GM21528 (cell line): Measurements from ENCODE around the gene ADNP.
"Not testable (repeated sequence)": the region's sequence is repeated elsewhere in the genome, so short reads cannot be mapped to it uniquely, and the experiment has no call there.

Source experiments
- ATAC-seq: cut with Tn5 transposase; IDR thresholded peaks from one replicate; pipeline ENCODE4 v1.9.1; 2021; ENCODE audit warnings: mild to moderate bottlenecking, moderate library complexity; ENCODE audit not compliant: unreplicated experiment, low FRiP score

Gene ADNP

GRCh38 chr20:50931306-50932015 lies at the start of gene ADNP:
Gene ADNP (minus strand): TSS chr20:50931437. CDS start chr20:50903996, 27,441 bp downstream.
- ATAC-seq, result peak; percentile 68

- no peak for ATAC-seq
Observed at GRCh38 chr20:50980071-50980681, 48.9 kb upstream of the ADNP start.

GRCh38 chr20:50978533-50978932 lies 47.3 kb upstream of the ADNP start:
- ATAC-seq, result not testable (repeated sequence)

GRCh38 chr20:50977066-50978021 lies 46.1 kb upstream of the ADNP start:
- no peak for ATAC-seq

- no peak for ATAC-seq
Observed at GRCh38 chr20:50975701-50976330, 44.6 kb upstream of the ADNP start.

GRCh38 chr20:50969912-50970311 lies 38.7 kb upstream of the ADNP start:
- ATAC-seq, result no peak

- no peak for ATAC-seq
Observed at GRCh38 chr20:50969435-50969834, 38.2 kb upstream of the ADNP start.

- ATAC-seq, result no peak
Observed at GRCh38 chr20:50968289-50968688, 37.1 kb upstream of the ADNP start.

- ATAC-seq, result no peak
Observed at GRCh38 chr20:50967586-50967985, 36.3 kb upstream of the ADNP start.

GRCh38 chr20:50959543-50960126 lies 28.4 kb upstream of the ADNP start:
- ATAC-seq, result no peak

GRCh38 chr20:50958615-50959542 lies 27.6 kb upstream of the ADNP start, which contains the start of gene MOCS3:
Gene MOCS3 (plus strand): TSS chr20:50958818. CDS start chr20:50958843, 25 bp downstream.
- ATAC-seq, result peak; percentile 83

- peak; percentile 78 for ATAC-seq
Observed at GRCh38 chr20:50957798-50958614, 26.8 kb upstream of the ADNP start, which contains the start of gene DPM1. Gene DPM1 (minus strand): TSS chr20:50958532. CDS start chr20:50958523, 9 bp downstream.

GRCh38 chr20:50957276-50957675 lies 26.0 kb upstream of the ADNP start:
- no peak for ATAC-seq

- no peak for ATAC-seq
Observed at GRCh38 chr20:50953821-50954220, 22.6 kb upstream of the ADNP start.

- no peak for ATAC-seq
Observed at GRCh38 chr20:50953196-50953595, 22.0 kb upstream of the ADNP start.

- ATAC-seq, result no peak
Observed at GRCh38 chr20:50948132-50948785, 17.0 kb upstream of the ADNP start.

GRCh38 chr20:50943069-50943468 lies 11.8 kb upstream of the ADNP start:
- no peak for ATAC-seq

- no peak for ATAC-seq
Observed at GRCh38 chr20:50933589-50933988, 2.4 kb upstream of the ADNP start.
